IPS-18c (cell line): ENCODE measurements around the gene TAB2.
"Not testable (repeated sequence)": the region's sequence is repeated elsewhere in the genome, so short reads cannot be mapped to it uniquely, and the experiment has no call there.

Experiments used
- H3K4me3 ChIP-seq: 2 replicates; pipeline ENCODE4 v1.7.0; 2013; ENCODE audit warnings: low read depth, mild to moderate bottlenecking, low read length, moderate library complexity; ENCODE audit not compliant: insufficient read depth
- H3K9me3 ChIP-seq: one replicate; pipeline ENCODE4 v1.6.1; 2013; ENCODE audit warnings: mild to moderate bottlenecking, low read length, moderate library complexity; ENCODE audit not compliant: control insufficient read depth, insufficient read depth

TAB2 gene

GRCh38 chr6:149440735-149441671, 123.5 kb downstream of the TAB2 start:
- no peaks in the 10 kb centered on the region for H3K9me3 ChIP-seq
- H3K4me3 ChIP-seq, result no peak overlapping the region

DNA sequence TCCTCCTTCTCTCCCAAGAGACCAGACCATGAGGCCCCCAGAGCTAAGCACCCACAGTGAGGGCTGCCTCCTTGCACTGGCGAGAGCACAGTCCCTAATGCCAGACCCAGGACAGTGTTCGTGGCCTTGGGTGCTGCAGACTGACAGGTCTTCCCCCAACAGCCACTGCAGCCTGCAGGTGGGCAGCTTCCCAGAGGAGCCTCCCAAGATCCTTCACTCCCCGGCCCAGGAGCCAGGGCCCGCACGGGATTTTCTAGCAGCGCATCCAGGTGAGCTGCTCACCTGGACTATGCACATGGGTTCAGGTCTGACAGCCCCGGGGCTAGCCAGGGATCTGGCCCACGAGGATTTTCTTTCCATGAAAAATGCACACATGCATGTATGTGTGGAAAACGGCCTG, 124.2 kb downstream of the TAB2 start:
- H3K9me3 ChIP-seq, result no peaks in the 10 kb centered on the region
- H3K4me3 ChIP-seq, result no peak overlapping the region

DNA sequence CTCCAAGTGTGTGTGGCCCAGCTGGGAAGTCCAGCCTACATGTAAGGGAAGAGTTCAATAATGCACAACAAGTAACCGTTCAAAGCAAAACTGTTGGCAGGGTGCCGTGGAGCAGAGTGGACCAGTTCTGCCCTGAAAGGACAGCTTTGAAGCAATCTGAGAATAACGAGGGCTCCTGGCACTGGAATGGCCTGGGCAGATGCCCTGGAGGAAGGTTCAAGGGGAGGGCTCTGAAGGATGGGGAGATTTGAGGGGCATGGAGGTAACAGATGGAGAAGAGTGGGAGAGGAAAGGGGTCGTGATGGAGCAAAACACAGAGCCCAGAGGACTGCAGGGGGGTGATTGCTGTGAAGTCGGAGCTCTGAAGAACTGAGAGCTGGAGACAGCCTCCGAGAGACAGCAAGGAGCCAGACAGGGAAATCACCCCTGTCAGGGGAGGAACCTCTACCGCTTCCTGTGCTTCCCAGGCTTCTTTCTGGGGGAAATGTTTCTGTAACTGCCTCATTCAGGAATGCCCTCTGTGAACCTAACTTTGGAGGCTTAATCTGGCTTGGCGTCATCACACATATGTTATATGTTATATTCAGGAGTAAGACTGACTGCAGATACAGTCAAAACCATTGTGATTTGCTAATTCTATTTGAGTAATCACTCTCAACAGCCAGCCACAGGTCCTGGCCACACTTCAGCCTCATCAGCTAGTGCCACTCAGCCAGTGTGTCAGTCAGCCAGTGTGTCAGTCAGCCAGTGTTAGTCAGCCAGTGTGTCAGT, 126.1 kb downstream of the TAB2 start:
- Histone ChIP-seq H3K9me3 (no peaks in the 10 kb centered on the region), H3K4me3 (no peak overlapping the region)

- H3K9me3 ChIP-seq, H3K4me3 ChIP-seq: not testable (repeated sequence)
Measured at GRCh38 chr6:149444360-149445094, 127.0 kb downstream of the TAB2 start.

GRCh38 chr6:149445095-149445466, 127.6 kb downstream of the TAB2 start:
- Histone ChIP-seq H3K9me3 (no peaks in the 10 kb centered on the region), H3K4me3 (no peak overlapping the region)

DNA sequence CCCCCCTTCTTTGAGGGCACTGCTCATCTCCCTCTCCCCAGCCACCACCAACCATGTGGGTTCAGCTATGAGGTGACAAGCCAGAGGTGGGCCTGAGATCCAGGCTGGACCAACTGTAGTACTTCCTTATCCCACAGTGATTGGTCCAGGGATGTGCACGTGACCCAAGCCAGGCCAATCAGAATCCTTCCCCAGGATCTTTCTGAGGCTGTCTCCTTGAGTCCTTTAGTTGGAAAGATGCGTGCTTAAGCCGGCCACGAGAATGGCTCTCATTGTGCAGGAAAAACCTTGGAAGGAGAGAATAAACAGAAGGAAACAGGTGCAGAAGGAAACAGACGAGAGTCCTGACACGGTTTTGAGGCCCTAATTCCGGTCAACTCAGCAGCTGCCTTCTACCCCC, 128.1 kb downstream of the TAB2 start:
- Histone ChIP-seq H3K4me3 (no peak overlapping the region), H3K9me3 (no peaks in the 10 kb centered on the region)

DNA sequence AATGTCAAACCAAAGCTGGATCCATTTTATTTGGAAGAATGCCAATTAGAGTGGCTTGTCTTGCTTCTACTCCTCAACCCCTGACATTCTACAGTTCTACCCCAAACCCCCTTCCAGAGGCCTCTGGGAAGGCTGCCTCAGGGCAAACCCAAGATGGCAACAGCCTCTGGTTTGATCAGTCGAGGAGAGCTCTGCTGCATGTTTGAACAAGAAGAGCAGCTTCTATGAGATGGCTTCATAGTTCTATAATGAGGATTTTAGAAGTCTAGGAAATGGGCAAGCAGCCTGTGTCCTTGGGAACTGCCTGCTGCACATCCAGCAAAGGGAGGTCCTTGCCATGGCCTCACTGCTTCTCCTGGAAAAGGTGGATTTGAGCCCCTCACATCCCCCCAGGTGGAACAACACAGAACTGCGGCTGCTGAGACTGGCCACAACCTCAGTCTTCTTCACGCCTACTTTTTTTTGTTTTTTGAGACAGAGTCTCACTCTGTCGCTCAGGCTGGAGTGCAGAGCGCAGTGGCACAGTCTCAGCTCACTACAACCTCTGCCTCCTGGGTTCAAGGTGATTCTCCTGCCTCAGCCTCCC, 129.4 kb downstream of the TAB2 start:
- H3K9me3 ChIP-seq, result peaks cover 2% of the 10 kb centered on the region
- no peak overlapping the region for H3K4me3 ChIP-seq

- Histone ChIP-seq H3K9me3 (peaks cover 2% of the 10 kb centered on the region), H3K4me3 (no peak overlapping the region)
Measured at GRCh38 chr6:149448821-149449453, 131.4 kb downstream of the TAB2 start.

DNA sequence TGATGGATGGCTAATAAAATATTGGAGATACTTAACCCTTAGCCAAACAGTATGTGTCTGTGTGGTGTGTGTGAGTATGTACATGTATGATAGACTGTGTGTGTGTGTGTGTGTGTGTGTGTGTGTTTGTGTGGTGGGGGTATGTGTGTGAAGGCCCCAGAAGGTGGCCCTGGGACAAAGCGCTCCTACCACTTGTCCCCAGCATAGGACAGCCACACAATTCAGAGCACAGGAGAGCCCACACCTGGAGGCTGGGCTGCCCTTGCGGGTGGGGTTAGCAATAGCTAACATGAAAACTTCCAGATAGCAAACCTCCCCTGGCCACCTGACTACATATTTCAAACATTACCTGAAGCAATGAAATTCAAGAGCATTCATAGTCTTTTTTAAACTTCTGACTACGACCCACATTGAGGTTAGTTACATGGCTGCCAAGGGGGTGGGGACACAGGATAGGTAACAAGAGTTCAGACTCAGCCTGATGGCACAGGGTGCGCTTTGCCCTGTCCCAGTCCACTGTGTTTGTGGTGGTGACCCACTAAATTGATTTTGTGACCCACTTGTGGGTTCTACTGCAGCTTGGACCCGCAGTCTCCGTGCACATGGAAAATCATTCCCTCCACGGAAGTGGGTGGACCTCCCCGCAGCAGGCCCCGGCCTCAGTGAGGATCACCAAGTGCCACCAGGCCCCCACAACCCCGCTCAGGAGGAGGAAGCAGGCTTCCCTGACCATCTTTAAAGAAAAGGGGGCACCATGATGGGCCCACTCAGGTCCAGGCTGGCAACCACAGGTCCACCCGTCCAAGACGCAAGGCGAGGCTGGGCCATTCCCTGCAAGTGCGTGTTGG, 132.5 kb downstream of the TAB2 start:
- Histone ChIP-seq H3K4me3 (peak overlapping the region; percentile 58), H3K9me3 (peaks cover 2% of the 10 kb centered on the region)

GRCh38 chr6:149450679-149451375, 133.3 kb downstream of the TAB2 start:
- H3K9me3 ChIP-seq, result peaks cover 2% of the 10 kb centered on the region
- peak overlapping the region; percentile 58 for H3K4me3 ChIP-seq

GRCh38 chr6:149451376-149452036, 134.0 kb downstream of the TAB2 start:
- H3K9me3 ChIP-seq, result peaks cover 2% of the 10 kb centered on the region
- peak overlapping the region; percentile 58; the same call in 1 of the 2 replicates for H3K4me3 ChIP-seq

DNA sequence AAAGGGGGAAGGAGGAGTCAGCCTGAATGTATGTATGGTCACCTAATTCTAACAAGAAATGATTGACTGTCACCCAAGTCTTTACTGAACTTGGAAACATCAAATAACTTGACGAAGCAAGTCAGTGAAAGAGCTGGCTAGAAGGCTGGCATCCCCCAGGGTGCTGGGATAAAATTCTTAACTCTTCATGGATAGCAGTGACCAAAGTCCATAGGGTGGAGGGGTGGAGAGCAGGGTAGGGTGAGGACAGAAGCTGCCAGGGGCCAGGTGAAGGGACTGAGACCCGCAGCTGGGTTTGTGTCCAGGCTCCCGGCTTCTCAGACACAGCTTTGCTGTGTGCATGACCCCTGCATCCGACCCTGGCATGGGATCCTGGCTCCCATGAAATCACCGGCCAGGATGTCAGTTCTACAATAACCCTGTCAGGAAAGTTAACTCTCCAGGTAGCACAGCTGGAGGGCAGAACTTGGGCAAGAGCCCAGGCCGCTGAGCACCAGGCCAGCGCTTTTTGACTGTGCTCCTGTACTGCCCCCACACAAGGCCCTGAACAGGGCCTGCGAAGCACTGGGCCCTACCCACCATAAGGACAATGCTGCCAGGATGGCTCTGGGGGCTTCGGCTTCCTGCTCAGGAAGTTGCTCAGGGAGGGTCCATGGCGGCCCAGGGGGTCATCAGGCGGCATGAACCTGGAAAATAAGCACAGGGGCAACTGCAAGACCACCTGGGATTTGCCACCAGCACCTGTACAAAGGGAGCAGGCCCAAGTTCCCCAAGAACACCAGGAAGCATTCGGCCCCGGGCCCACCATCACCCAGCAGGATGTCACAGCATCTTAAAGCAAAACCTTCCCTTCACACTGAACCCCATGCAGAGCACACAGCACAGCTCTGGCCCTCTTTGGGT, 134.8 kb downstream of the TAB2 start:
- Histone ChIP-seq H3K9me3 (peaks cover 2% of the 10 kb centered on the region), H3K4me3 (no peak overlapping the region)

GRCh38 chr6:149453597-149454345, 136.3 kb downstream of the TAB2 start:
- Histone ChIP-seq H3K4me3 (no peak overlapping the region), H3K9me3 (peaks cover 2% of the 10 kb centered on the region)
